Activated B cell treated with CpG ODN at 0.5 μM for 24 hours (primary cell): Measurements from ENCODE around the gene KLK6. TPM values are rescaled to one million over a fixed set of nuclear protein-coding genes. Genes with fewer than 3 reads are reported as not detected.

Source experiments
- ATAC-seq: fragments of 200-7000 bp; cut with Tn5 transposase; one replicate; pipeline ENCODE4 v1.10.0; 2021; ENCODE audit warnings: low read depth, mild to moderate bottlenecking, moderate library complexity
- CTCF ChIA-PET: fragments of 350-600 bp; sonication (Branson Sonifier 250); formaldehyde crosslinking; loops from one replicate; lab custom pipeline; 2021; ENCODE audit warnings: antibody characterized with exemption; lab: Charles Lee
- POLR2A ChIA-PET: fragments of 350-600 bp; sonication (Branson Sonifier 250); formaldehyde crosslinking; loops from one replicate; lab custom pipeline; 2021; ENCODE audit warnings: antibody characterized with exemption; lab: Charles Lee
- DNase-seq: peaks from one replicate; pipeline ENCODE4 v3.0.0; 2022
- H3K27ac Mint-ChIP-seq: one replicate; pipeline ENCODE4 v1.8.0; 2020; ENCODE audit warnings: mixed read lengths
- H3K27me3 Mint-ChIP-seq: one replicate; pipeline ENCODE4 v1.8.0; 2021; ENCODE audit warnings: mixed read lengths
- H3K36me3 Mint-ChIP-seq: one replicate; pipeline ENCODE4 v1.8.0; 2021; ENCODE audit warnings: low read depth, mixed read lengths
- H3K4me1 Mint-ChIP-seq: one replicate; pipeline ENCODE4 v1.8.0; 2021; ENCODE audit warnings: mixed read lengths
- H3K4me3 Mint-ChIP-seq: one replicate; pipeline ENCODE4 v1.8.0; 2020; ENCODE audit warnings: mild to moderate bottlenecking, mixed read lengths
- H3K9me3 Mint-ChIP-seq: one replicate; pipeline ENCODE4 v1.8.0; 2020; ENCODE audit warnings: mixed read lengths
- intact Hi-C: fragments of 100-400 bp; cut with micrococcal nuclease; formaldehyde crosslinking; loops from one replicate; pipeline ENCODE4 v1.15.1; 2024
- total RNA-seq: library from RNA; stranded (reverse); gene quantifications from 2 replicates; pipeline ENCODE4 v1.2.3, GENCODE V29; 2022
- TF ChIP-seq, protein P1 (sequence below): fragments of 200-600 bp; IDR thresholded peaks from one replicate; pipeline ENCODE4 v1.8.0; 2022; ENCODE audit warnings: antibody characterized with exemption, mild to moderate bottlenecking

KLK6 gene
- total RNA-seq, 1 donor from 2014 or later: not detected

DNA sequence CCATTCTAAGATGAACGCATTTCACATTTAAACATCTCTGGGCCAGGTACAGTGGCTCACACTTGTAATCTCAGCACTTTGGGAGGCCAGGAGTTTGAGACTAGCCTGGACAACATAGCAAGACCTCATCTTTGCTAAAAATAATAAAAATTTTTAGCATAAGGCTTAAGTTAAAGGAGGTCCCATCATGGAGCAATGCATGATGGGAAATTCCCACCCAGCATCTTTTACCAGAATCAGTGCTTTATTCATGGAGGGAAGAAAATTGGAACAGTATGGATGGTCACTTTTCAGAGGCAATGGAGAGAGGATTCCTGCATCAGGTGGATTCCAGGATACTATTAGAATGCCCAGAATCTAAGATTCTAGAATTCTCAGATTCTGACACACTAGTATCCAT is 35.9 kb upstream of the KLK6 start:
- Mint-ChIP-seq H3K9me3 (no peaks in the 10 kb centered on the region), H3K36me3 (no peaks in the 10 kb centered on the region), H3K27me3 (peaks cover 23% of the 10 kb centered on the region), H3K27ac (no peak overlapping the region), H3K4me3 (no peak overlapping the region), H3K4me1 (no peaks in the 10 kb centered on the region)
- DNase-seq (no peak), ATAC-seq (no peak)
- ChIA-PET POLR2A (no interaction called here), CTCF (no interaction called here)
- intact Hi-C loops: no loop called here
- TF ChIP-seq, protein P1, sequence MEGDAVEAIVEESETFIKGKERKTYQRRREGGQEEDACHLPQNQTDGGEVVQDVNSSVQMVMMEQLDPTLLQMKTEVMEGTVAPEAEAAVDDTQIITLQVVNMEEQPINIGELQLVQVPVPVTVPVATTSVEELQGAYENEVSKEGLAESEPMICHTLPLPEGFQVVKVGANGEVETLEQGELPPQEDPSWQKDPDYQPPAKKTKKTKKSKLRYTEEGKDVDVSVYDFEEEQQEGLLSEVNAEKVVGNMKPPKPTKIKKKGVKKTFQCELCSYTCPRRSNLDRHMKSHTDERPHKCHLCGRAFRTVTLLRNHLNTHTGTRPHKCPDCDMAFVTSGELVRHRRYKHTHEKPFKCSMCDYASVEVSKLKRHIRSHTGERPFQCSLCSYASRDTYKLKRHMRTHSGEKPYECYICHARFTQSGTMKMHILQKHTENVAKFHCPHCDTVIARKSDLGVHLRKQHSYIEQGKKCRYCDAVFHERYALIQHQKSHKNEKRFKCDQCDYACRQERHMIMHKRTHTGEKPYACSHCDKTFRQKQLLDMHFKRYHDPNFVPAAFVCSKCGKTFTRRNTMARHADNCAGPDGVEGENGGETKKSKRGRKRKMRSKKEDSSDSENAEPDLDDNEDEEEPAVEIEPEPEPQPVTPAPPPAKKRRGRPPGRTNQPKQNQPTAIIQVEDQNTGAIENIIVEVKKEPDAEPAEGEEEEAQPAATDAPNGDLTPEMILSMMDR: no peak

GRCh38 chr19:51003316-51003715 is 33.9 kb upstream of the KLK6 start:
- ATAC-seq: no peak

GRCh38 chr19:51002542-51003311 is 33.3 kb upstream of the KLK6 start:
- ChIA-PET POLR2A (no interaction called here), CTCF (interaction anchor here (0.6 kb wide), 1 partner anchor 719 kb away, joined by 4 read pairs; no protein-coding TSS in a partner anchor)
- no peaks in the 10 kb centered on the region for H3K9me3 Mint-ChIP-seq
- no peak for DNase-seq
- H3K27ac Mint-ChIP-seq: no peak overlapping the region
- peaks cover 24% of the 10 kb centered on the region for H3K27me3 Mint-ChIP-seq
- no peaks in the 10 kb centered on the region for H3K36me3 Mint-ChIP-seq
- intact Hi-C loops: no loop called here
- TF ChIP-seq, protein P1: no peak
- H3K4me1 Mint-ChIP-seq: no peaks in the 10 kb centered on the region
- no peak for ATAC-seq
- no peak overlapping the region for H3K4me3 Mint-ChIP-seq

More at GRCh38 chr19:51003316-51003715, 33.9 kb upstream of the KLK6 start:
- Mint-ChIP-seq H3K27ac (no peak overlapping the region), H3K9me3 (no peaks in the 10 kb centered on the region), H3K4me3 (no peak overlapping the region), H3K4me1 (no peaks in the 10 kb centered on the region), H3K27me3 (peaks cover 21% of the 10 kb centered on the region), H3K36me3 (no peaks in the 10 kb centered on the region)
- intact Hi-C loops: no loop called here
- CTCF ChIA-PET: no interaction called here
- TF ChIP-seq, protein P1: no peak
- DNase-seq: no peak
- POLR2A ChIA-PET: no interaction called here

GRCh38 chr19:51002089-51002532 is 32.7 kb upstream of the KLK6 start:
- H3K36me3 Mint-ChIP-seq: no peaks in the 10 kb centered on the region
- H3K4me3 Mint-ChIP-seq: no peak overlapping the region
- ChIA-PET CTCF (interaction anchor here (0.6 kb wide), 1 partner anchor 718 kb away, joined by 4 read pairs; no protein-coding TSS in a partner anchor), POLR2A (no interaction called here)
- H3K4me1 Mint-ChIP-seq: no peaks in the 10 kb centered on the region
- DNase-seq: no peak
- intact Hi-C loops: no loop called here
- ATAC-seq: no peak
- no peaks in the 10 kb centered on the region for H3K9me3 Mint-ChIP-seq
- peaks cover 24% of the 10 kb centered on the region for H3K27me3 Mint-ChIP-seq
- no peak overlapping the region for H3K27ac Mint-ChIP-seq
- TF ChIP-seq, protein P1: no peak

DNA sequence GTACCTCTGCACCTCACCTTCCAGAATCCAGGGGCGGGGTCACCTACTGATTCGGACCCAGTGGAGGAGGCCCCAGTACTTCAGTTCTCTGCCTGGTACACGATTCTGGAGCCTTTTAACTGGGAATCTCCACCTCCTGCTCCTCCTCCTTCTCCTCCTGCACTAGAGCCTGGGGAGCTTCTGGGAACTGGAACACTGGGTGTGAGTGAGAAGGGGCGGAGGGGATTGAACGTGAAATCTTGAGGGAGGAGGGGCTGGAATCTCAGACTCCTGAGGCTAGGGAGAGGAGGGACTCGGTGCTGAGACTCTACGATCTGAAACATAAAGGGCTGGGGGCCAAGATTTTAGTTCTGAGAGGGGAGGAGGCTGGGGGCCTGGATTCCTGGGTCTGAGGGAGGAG is 32.1 kb upstream of the KLK6 start, which contains the start of gene KLK8:
Gene KLK8 (minus strand): TSS at position 90 of the 400 bp plus-strand sequence. CDS start 437 bp downstream, outside the sequence.
- no peak within 1 kb of the TSS for H3K4me3 Mint-ChIP-seq
- no peaks in the 10 kb centered on the region for H3K4me1 Mint-ChIP-seq
- ChIA-PET POLR2A (no interaction called here), CTCF (no interaction called here)
- ATAC-seq (no peak), DNase-seq (no peak)
- H3K27ac Mint-ChIP-seq: no peak within 1 kb of the TSS
- TF ChIP-seq, protein P1: no peak
- no peaks in the 10 kb centered on the region for H3K36me3 Mint-ChIP-seq
- H3K27me3 Mint-ChIP-seq: peaks cover 27% of the 10 kb centered on the region
- intact Hi-C loops: no loop called here
- H3K9me3 Mint-ChIP-seq: no peaks in the 10 kb centered on the region
